GM18951 (cell line): ENCODE results near the gene SPDYC.

ENCODE experiments used
- POLR2A ChIP-seq: IDR thresholded peaks from 4 replicates; pipeline ENCODE4 v1.6.1; 2011; ENCODE audit warnings: mild to moderate bottlenecking; ENCODE audit not compliant: insufficient read length, insufficient read depth; ENCODE audit errors: extremely low read depth
- in situ Hi-C: fragments of 300-500 bp; cut with MboI; formaldehyde crosslinking; loops from one replicate; pipeline ENCODE4 v1.12.0; 2022; ENCODE audit warnings: low sequenced_read_pairs, mixed read lengths, inconsistent platforms; ENCODE audit not compliant: unreplicated experiment

SPDYC gene, protein sequence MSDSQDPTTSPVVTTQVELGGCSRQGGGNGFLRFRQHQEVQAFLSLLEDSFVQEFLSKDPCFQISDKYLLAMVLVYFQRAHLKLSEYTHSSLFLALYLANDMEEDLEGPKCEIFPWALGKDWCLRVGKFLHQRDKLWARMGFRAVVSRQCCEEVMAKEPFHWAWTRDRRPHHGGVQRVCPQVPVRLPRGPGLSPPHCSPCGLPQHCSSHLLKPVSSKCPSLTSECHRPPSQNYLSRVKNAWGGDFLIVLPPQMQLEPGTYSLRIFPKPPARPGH

GRCh38 chr11:65170058-65170534 lies at the start of gene SPDYC:
Gene SPDYC, plus strand, starts transcription at chr11:65170233. Its CDS starts 1,125 bp downstream, at chr11:65171358.
- in situ Hi-C loops = no loop called here
- no peak for TF ChIP-seq POLR2A

DNA sequence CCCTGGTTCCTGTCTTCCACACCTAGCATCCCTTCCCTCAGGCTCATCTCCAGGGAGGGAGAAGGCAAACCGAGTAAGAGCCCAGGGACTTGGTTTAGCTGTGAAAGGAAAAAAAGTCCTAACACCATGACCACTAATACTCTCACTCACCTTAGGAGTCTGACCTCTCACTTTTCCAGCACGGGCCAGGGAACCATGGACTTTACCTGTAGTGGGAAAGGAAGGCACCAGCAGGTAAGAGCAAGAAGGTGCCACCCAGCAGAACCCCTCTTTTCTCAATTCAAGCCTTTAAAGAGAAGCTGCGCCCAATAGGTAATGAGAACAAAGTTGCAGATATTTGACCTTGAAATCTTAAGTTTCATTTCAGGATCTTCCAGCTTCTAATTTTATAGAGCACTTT lies 49.2 kb upstream of the SPDYC start:
- no peak for TF ChIP-seq POLR2A
- in situ Hi-C loops = no loop called here

DNA sequence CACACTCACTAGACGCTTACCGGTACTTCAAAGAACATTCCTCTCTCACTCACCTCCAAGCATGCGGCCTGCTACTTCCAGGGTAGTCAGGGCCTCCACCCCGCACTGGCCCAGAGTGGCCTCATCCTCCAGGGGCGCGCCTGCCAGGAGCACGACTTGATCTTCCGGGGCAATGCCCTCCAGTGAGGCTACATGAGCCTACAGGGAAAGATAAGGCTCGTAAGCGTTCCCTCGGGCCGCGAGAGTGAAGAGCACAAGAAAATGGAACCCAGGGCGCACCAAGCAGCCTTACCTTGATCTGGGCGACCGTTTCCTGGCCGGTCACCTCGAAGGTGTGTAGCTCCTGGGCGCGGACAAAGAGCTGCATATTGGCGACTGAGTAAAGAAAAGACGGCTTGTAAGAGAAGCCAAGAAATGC lies 48.6 kb upstream of the SPDYC start:
- no peak for TF ChIP-seq POLR2A
- in situ Hi-C loops = no loop called here

GRCh38 chr11:65121865-65122696 lies 48.0 kb upstream of the SPDYC start, which contains the start of the genes FAU and MRPL49:
Gene FAU, minus strand, starts transcription at chr11:65122134. Its CDS starts 321 bp downstream, at chr11:65121813.
Gene MRPL49, plus strand, starts transcription at chr11:65122321. Its CDS starts 26 bp downstream, at chr11:65122347.
- TF ChIP-seq POLR2A = peak; percentile 95
- in situ Hi-C loops = no loop called here

DNA sequence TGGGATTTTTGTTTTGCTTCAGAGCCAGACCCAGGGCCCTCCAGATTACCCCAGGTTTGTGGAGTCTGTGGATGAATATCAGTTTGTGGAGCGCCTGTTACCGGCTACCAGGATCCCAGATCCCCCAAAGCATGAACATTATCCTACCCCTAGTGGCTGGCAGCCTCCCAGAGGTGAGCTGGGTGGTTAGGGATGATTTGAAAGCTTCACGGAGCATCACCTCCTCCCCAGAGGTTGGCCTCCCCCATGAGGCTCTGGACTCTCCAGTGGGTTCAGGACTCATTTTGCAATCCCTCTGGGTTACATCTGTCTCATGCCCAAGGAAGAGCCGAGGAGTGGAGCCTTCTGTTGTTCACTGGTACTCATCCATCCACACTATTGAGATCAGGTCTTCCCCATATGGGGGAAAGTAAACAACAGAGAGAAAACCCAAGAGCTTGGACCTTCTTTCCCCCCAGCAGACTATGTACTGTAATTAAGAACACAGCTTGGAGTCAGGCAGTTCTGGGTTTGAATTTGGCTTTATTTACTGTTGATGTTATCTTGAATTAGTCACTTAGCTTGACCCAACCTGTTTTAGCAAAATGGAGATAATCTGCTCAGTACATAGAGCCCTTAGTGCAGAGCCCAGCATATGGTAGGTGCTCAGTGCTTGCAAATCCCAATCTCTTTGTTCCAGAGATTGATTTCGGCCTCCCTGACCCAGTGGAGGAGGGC lies 45.4 kb upstream of the SPDYC start:
- in situ Hi-C loops = no loop called here
- TF ChIP-seq POLR2A = no peak

- TF ChIP-seq POLR2A = no peak
- in situ Hi-C loops = no loop called here
These were observed 44.6 kb upstream of the SPDYC start for GRCh38 chr11:65125197-65126056.

DNA sequence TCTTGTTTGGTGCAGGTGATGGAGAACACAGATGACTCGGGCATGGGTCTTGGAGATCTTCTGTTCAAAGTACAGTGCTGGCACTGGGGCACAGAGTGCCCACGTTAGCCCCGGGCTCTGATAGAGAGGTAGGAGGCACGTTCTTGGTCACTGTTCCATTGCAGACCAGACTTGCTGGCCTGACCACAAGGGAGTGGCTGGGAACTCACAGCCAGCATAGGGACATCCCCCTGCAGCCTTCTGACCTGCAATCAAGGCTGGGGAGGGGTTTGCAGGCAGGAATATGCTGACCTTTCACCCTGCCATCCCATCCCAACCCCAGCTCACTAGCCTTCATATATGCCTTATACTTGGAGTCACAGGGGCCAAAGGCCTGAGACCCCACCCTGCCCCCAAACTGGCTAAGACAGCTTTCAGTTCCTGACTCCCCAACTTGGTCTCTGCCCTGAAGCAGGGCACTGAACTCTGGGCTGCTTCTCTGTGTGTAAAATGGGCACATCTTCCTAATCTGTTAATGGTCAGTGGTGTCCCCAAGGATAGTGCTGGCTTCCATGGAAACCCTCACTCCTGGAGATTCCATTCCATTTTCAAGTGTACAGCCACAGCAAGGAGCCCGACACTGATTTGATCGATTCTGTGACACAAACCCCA lies 43.3 kb upstream of the SPDYC start:
- in situ Hi-C loops = no loop called here
- TF ChIP-seq POLR2A = peak; percentile 46

DNA sequence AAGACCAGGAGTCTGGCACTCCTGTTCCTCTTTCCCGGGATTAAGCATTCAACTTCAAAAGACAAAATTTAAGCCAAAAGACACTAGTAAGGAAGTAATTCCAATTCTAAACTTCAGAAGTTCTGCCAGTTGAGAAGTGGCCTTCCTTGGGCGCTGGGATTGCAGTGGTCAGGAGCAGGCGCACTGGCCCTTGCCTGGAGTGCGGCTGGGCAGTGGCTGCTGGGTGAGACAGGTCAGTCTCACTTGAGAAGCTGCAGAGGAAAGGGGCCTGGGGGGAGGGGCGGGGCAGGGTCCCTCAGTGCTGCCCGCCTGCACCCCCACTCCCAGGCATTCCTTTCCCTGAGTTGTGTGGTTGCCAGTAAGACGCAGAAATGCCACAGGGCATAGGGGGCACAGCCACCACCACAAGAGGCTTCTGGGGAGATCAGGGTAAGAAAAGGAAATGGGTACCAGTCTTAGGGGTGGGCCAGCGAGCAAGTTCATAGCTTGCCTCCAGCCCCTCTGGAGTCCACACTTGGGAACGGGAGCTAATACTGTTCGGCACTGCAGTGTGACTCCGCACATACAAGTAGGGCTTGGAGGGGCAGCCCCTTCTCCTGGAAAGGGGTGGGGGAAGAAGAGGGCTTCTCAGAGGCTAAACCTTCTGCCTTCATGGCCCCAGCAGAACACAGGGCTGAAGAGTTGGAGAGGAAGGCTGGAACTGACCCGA lies 42.4 kb upstream of the SPDYC start:
- TF ChIP-seq POLR2A = no peak
- in situ Hi-C loops = no loop called here

GRCh38 chr11:65128182-65129145 lies 41.6 kb upstream of the SPDYC start:
- TF ChIP-seq POLR2A = peak; percentile 30
- in situ Hi-C loops = no loop called here

DNA sequence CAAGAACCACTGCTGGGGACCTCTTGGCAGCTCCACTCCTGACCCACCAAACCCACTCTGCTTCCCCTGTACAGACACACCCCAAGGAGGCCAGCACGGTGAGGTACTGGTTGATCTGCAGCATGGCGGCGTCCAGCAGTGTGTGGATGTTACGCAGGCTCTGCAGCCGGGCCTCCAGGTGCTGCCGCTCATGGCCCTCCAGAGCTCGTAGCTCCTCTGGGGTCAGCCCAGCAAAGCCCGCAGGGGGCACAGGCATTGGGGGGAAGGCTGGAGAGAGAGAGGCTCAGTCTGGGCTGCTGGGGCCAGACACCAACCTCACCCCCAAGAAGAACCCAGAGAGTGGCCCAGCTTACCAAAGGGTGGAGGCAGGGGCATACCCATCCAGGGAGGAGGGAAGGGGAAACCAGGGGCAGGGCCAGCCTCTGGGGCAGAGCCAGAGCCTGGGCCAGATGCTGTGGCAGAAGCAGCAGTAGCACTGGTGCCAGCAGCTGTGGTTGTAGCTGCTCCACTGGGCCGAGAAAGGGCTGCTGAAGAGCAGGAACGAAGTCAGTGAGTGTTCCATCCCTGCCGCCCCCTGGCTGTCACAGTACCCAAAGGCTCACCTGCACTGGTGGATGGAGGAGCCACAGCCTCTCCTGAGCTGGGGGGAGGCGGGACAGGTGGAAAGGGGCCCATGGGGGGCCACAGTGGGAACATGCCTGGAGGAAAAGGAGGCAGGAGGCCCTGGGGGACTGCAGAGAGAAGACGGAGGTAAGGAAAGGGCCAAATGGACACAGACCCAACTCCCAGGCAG lies 40.2 kb upstream of the SPDYC start:
- in situ Hi-C loops = no loop called here
- TF ChIP-seq POLR2A = no peak
